ENCODE measurements around the gene CEP63. TPM values are rescaled to one million over a fixed set of nuclear protein-coding genes. Genes with fewer than 3 reads are reported as not detected.

CEP63 gene
- total RNA-seq, 1 donor from 2014 or later = 34.7 TPM

- Histone ChIP-seq H3K4me1 (peaks cover 27% of the 10 kb centered on the region), H3K36me3 (no peaks in the 10 kb centered on the region), H3K27me3 (ENCODE audit: low read depth) (no peaks in the 10 kb centered on the region), H3K9me3 (replicated peaks) (no peaks in the 10 kb centered on the region), H3K27ac (replicated peaks) (no peak overlapping the region), H3K4me3 (no peak overlapping the region)
- intact Hi-C loops (cut with micrococcal nuclease) = loop anchor here (10.0 kb wide), 1 partner anchor 1287 kb away; no protein-coding TSS in a partner anchor
- TF ChIP-seq CTCF (IDR thresholded peaks at IDR 0.05; ENCODE audit: borderline replicate concordance) = no peak
- DNase-seq = no peak
These were observed 122.3 kb downstream of the CEP63 start for GRCh38 chr3:134608023-134608770.

- Histone ChIP-seq H3K9me3 (replicated peaks) (no peaks in the 10 kb centered on the region), H3K27me3 (ENCODE audit: low read depth) (no peaks in the 10 kb centered on the region), H3K4me1 (peaks cover 30% of the 10 kb centered on the region), H3K36me3 (no peaks in the 10 kb centered on the region), H3K4me3 (no peak overlapping the region), H3K27ac (replicated peaks) (no peak overlapping the region)
- TF ChIP-seq CTCF (IDR thresholded peaks at IDR 0.05; ENCODE audit: borderline replicate concordance) = no peak
- intact Hi-C loops (cut with micrococcal nuclease) = loop anchor here (10.0 kb wide), 1 partner anchor 1286 kb away; no protein-coding TSS in a partner anchor
- no peak for DNase-seq
These were observed 123.0 kb downstream of the CEP63 start for GRCh38 chr3:134608771-134609435.

- intact Hi-C loops (cut with micrococcal nuclease) = loop anchor here (10.0 kb wide), 1 partner anchor 1285 kb away; no protein-coding TSS in a partner anchor
- Histone ChIP-seq H3K36me3 (no peaks in the 10 kb centered on the region), H3K27me3 (ENCODE audit: low read depth) (no peaks in the 10 kb centered on the region), H3K4me1 (peaks cover 30% of the 10 kb centered on the region), H3K9me3 (replicated peaks) (no peaks in the 10 kb centered on the region), H3K27ac (replicated peaks) (no peak overlapping the region), H3K4me3 (no peak overlapping the region)
- TF ChIP-seq CTCF (IDR thresholded peaks at IDR 0.05; ENCODE audit: borderline replicate concordance) = no peak
- DNase-seq = no peak
These were observed 124.1 kb downstream of the CEP63 start for GRCh38 chr3:134609821-134610431.

GRCh38 chr3:134610432-134611385 is 124.9 kb downstream of the CEP63 start:
- Histone ChIP-seq H3K36me3 (no peaks in the 10 kb centered on the region), H3K27me3 (ENCODE audit: low read depth) (no peaks in the 10 kb centered on the region), H3K27ac (replicated peaks) (no peak overlapping the region), H3K4me1 (peaks cover 30% of the 10 kb centered on the region), H3K9me3 (replicated peaks) (no peaks in the 10 kb centered on the region), H3K4me3 (no peak overlapping the region)
- TF ChIP-seq CTCF (IDR thresholded peaks at IDR 0.05; ENCODE audit: borderline replicate concordance) = no peak
- no peak for DNase-seq
- intact Hi-C loops (cut with micrococcal nuclease) = no loop called here

GRCh38 chr3:134611516-134611915 is 125.7 kb downstream of the CEP63 start:
- TF ChIP-seq CTCF (IDR thresholded peaks at IDR 0.05; ENCODE audit: borderline replicate concordance) = no peak
- no peaks in the 10 kb centered on the region for H3K9me3 ChIP-seq (replicated peaks)
- H3K36me3 ChIP-seq = peaks cover 6% of the 10 kb centered on the region
- H3K27me3 ChIP-seq (ENCODE audit: low read depth) = no peaks in the 10 kb centered on the region
- H3K27ac ChIP-seq (replicated peaks) = no peak overlapping the region
- H3K4me3 ChIP-seq = no peak overlapping the region
- peaks cover 27% of the 10 kb centered on the region for H3K4me1 ChIP-seq
- intact Hi-C loops (cut with micrococcal nuclease) = no loop called here
- no peak for DNase-seq

Measured in left ventricle myocardium inferior (tissue), 1 donor.